H1 (cell line): Measurements from ENCODE around the gene SRMS. TPM values are rescaled to one million over a fixed set of nuclear protein-coding genes. Genes with fewer than 3 reads are reported as not detected.

ENCODE experiments used
- CTCF ChIA-PET: fragments of 300-600 bp; sonication (Branson Sonifier 250); formaldehyde crosslinking; loops from one replicate; lab custom pipeline; 2021; ENCODE audit not compliant: partially characterized antibody; lab: Charles Lee
- POLR2A ChIA-PET: fragments of 300-600 bp; sonication (Branson Sonifier 250); formaldehyde crosslinking; loops from one replicate; lab custom pipeline; 2021; ENCODE audit warnings: inconsistent platforms; ENCODE audit not compliant: partially characterized antibody; lab: Charles Lee
- DNase-seq, 2 experiments: peaks; one replicate each; pipeline versions ENCODE4 v3.0.0 to v3.0.0-alpha.2; 2010 to 2022; ENCODE audit warnings: low spot score in 2 of 2, low read depth in 1 of 2, mixed read lengths in 1 of 2
- FAIRE-seq: peaks from 2 replicates; lab custom pipeline; 2011; peaks lifted over from hg19 to GRCh38; lab: Jason Lieb, UNC
- H2AFZ ChIP-seq: 2 replicates; pipeline ENCODE4 v1.8.1; 2012; ENCODE audit warnings: low read length, inconsistent platforms
- H2AK5ac ChIP-seq: 2 replicates; pipeline ENCODE4 v1.6.1; 2013; ENCODE audit warnings: low read depth, low read length
- H2BK120ac ChIP-seq: replicated peaks from 2 replicates; pipeline ENCODE3; 2013; ENCODE audit warnings: low read depth, low read length, inconsistent platforms
- H2BK12ac ChIP-seq: 2 replicates; pipeline ENCODE4 v1.6.1; 2013; ENCODE audit warnings: low read depth, low read length
- H2BK15ac ChIP-seq: 2 replicates; pipeline ENCODE4 v1.6.1; 2013; ENCODE audit warnings: low read length
- H2BK20ac ChIP-seq: 2 replicates; pipeline ENCODE4 v1.6.1; 2013; ENCODE audit warnings: low read length
- H2BK5ac ChIP-seq: 2 replicates; pipeline ENCODE4 v1.6.1; 2013; ENCODE audit warnings: low read depth, low read length
- H3K14ac ChIP-seq: 2 replicates; pipeline ENCODE4 v1.6.1; 2013; ENCODE audit warnings: inconsistent platforms; ENCODE audit not compliant: insufficient read length
- H3K18ac ChIP-seq: 2 replicates; pipeline ENCODE4 v1.6.1; 2013; ENCODE audit warnings: low read length; ENCODE audit errors: extremely low read depth
- H3K23ac ChIP-seq: 2 replicates; pipeline ENCODE4 v1.6.1; 2013; ENCODE audit warnings: inconsistent platforms; ENCODE audit not compliant: insufficient read length
- H3K23me2 ChIP-seq: 2 replicates; pipeline ENCODE4 v1.6.1; 2013; ENCODE audit warnings: low read depth, low read length
- H3K27ac ChIP-seq: 2 replicates; pipeline ENCODE4 v1.6.1; 2011; ENCODE audit warnings: low read depth, low read length, inconsistent platforms
- H3K27me3 ChIP-seq, 4 experiments: replicated peaks in 1 of 4; 1 replicate in 1 of 4; 2 replicates in 3 of 4; pipeline versions ENCODE4 v1.6.1 to v1.8.1; 2011 to 2013; ENCODE audit warnings: low read length in 3 of 4, mild to moderate bottlenecking in 3 of 4, inconsistent platforms in 2 of 4, mixed read lengths in 2 of 4, moderate library complexity in 1 of 4; ENCODE audit not compliant: control insufficient read depth in 3 of 4, insufficient read depth in 3 of 4; ENCODE audit errors: extremely low read depth in 1 of 4
- H3K36me3 ChIP-seq, 4 experiments: 2 replicates each; pipeline versions ENCODE4 v1.6.1 to v1.8.1; 2011 to 2013; ENCODE audit warnings: mild to moderate bottlenecking in 4 of 4, low read length in 3 of 4, moderate library complexity in 2 of 4, control low read depth in 1 of 4, inconsistent platforms in 1 of 4; ENCODE audit not compliant: insufficient read depth in 4 of 4, control insufficient read depth in 2 of 4
- H3K4ac ChIP-seq: replicated peaks from 2 replicates; pipeline ENCODE3; 2013; ENCODE audit warnings: low read length, low read depth, mixed read lengths, inconsistent platforms; ENCODE audit not compliant: insufficient read length
- H3K4me1 ChIP-seq, 4 experiments: replicated peaks in 1 of 4; 1 replicate in 1 of 4; 2 replicates in 3 of 4; pipeline versions ENCODE4 v1.6.1 to v1.8.1; 2011 to 2013; ENCODE audit warnings: low read length in 3 of 4, inconsistent platforms in 2 of 4, mixed read lengths in 1 of 4; ENCODE audit not compliant: insufficient read depth in 4 of 4, control insufficient read depth in 3 of 4
- H3K4me2 ChIP-seq, 2 experiments: 2 replicates each; pipeline versions ENCODE4 v1.6.1 to v1.8.1; 2011 to 2013; ENCODE audit warnings: low read depth in 2 of 2, low read length in 2 of 2, control low read depth in 1 of 2, inconsistent platforms in 1 of 2, mild to moderate bottlenecking in 1 of 2; ENCODE audit not compliant: insufficient read depth in 1 of 2
- H3K4me3 ChIP-seq, 4 experiments: fragments of 200-600, 300-600 bp in 1 of 4; sonication (generic), shearing (Covaris generic), sonication (Bioruptor Twin) in 1 of 4; 2 replicates each; pipeline versions ENCODE4 v1.5.1 to v1.8.1; 2011 to 2016; ENCODE audit warnings: low read length in 4 of 4, low read depth in 3 of 4, control low read depth in 2 of 4, inconsistent platforms in 2 of 4, mild to moderate bottlenecking in 2 of 4, mixed read lengths in 1 of 4, moderate library complexity in 1 of 4; ENCODE audit not compliant: insufficient read depth in 2 of 4; ENCODE audit errors: extremely low read depth in 1 of 4
- H3K56ac ChIP-seq: replicated peaks from 2 replicates; pipeline ENCODE3; 2013; ENCODE audit warnings: low read depth, mild to moderate bottlenecking, mixed read lengths, low read length, inconsistent platforms; ENCODE audit not compliant: insufficient read length
- H3K79me1 ChIP-seq: 2 replicates; pipeline ENCODE4 v1.6.1; 2013; ENCODE audit warnings: low read depth, low read length, control low read depth
- H3K79me2 ChIP-seq, 2 experiments: 2 replicates each; pipeline versions ENCODE4 v1.6.1 to v1.8.1; 2012 to 2013; ENCODE audit warnings: low read length in 2 of 2, mild to moderate bottlenecking in 2 of 2, inconsistent platforms in 1 of 2; ENCODE audit not compliant: insufficient read depth in 2 of 2, control insufficient read depth in 1 of 2
- H3K9ac ChIP-seq, 4 experiments: replicated peaks in 1 of 4; 1 replicate in 1 of 4; 2 replicates in 3 of 4; pipeline versions ENCODE4 v1.6.1 to v1.8.1; 2011 to 2013; ENCODE audit warnings: low read depth in 3 of 4, low read length in 3 of 4, control low read depth in 2 of 4, mild to moderate bottlenecking in 2 of 4, moderate library complexity in 2 of 4, inconsistent platforms in 1 of 4; ENCODE audit errors: extremely low read depth in 1 of 4
- H3K9me3 ChIP-seq, 2 experiments: 2 replicates each; pipeline versions ENCODE4 v1.6.1 to v1.8.1; 2012 to 2013; ENCODE audit warnings: mild to moderate bottlenecking in 2 of 2, moderate library complexity in 2 of 2, control low read depth in 1 of 2, inconsistent platforms in 1 of 2, low read depth in 1 of 2, low read length in 1 of 2, mixed read lengths in 1 of 2; ENCODE audit not compliant: insufficient read depth in 2 of 2
- H4K20me1 ChIP-seq, 2 experiments: replicated peaks in 1 of 2; 2 replicates each; pipeline versions ENCODE3 to v1.8.1; 2011 to 2013; ENCODE audit warnings: inconsistent platforms in 2 of 2, low read length in 2 of 2, mild to moderate bottlenecking in 1 of 2; ENCODE audit not compliant: insufficient read depth in 2 of 2, control insufficient read depth in 1 of 2
- H4K5ac ChIP-seq: 2 replicates; pipeline ENCODE4 v1.6.1; 2013; ENCODE audit warnings: low read length, low read depth, mixed read lengths, inconsistent platforms; ENCODE audit not compliant: insufficient read length
- H4K8ac ChIP-seq: 2 replicates; pipeline ENCODE4 v1.8.0; 2013; ENCODE audit warnings: mild to moderate bottlenecking, moderate library complexity, low read length, inconsistent platforms; ENCODE audit not compliant: insufficient read depth; ENCODE audit errors: extremely low read depth
- H4K91ac ChIP-seq: replicated peaks from 2 replicates; pipeline ENCODE3; 2013; ENCODE audit warnings: low read length, mixed read lengths, inconsistent platforms; ENCODE audit not compliant: insufficient read length
- ASH2L ChIP-seq: fragments of 200-600, 300-600 bp; sonication (generic); IDR thresholded peaks from one replicate; pipeline ENCODE4 v1.7.1; 2017; ENCODE audit warnings: low read length
- BACH1 ChIP-seq: IDR thresholded peaks from 2 replicates; pipeline ENCODE4 v1.6.1; 2012; ENCODE audit warnings: low read length, improper control_type of control experiment
- BCL11A ChIP-seq, 2 experiments: IDR thresholded peaks; one replicate each; pipeline ENCODE4 v1.6.1; 2011; ENCODE audit warnings: low read depth in 2 of 2, low read length in 2 of 2, mild to moderate bottlenecking in 2 of 2
- CTCF ChIP-seq, 3 experiments: IDR thresholded peaks; 1 replicate in 2 of 3; 2 replicates in 1 of 3; pipeline versions ENCODE4 v1.5.1 to v1.6.1; 2011; ENCODE audit warnings: low read length in 3 of 3, mild to moderate bottlenecking in 3 of 3, inconsistent platforms in 2 of 3, low read depth in 1 of 3, moderate library complexity in 1 of 3; ENCODE audit not compliant: insufficient read depth in 1 of 3; ENCODE audit errors: control extremely low read depth in 1 of 3
- HDAC6 ChIP-seq: IDR thresholded peaks from one replicate; pipeline ENCODE4 v1.7.1; 2012; ENCODE audit warnings: low read depth, mild to moderate bottlenecking, inconsistent platforms, low read length, moderate library complexity
- JUND ChIP-seq: IDR thresholded peaks from 2 replicates; pipeline ENCODE4 v1.6.1; 2011; ENCODE audit warnings: mild to moderate bottlenecking, improper control_type of control experiment, low read length
- KDM4A ChIP-seq: IDR thresholded peaks from one replicate; pipeline ENCODE4 v1.7.1; 2012; ENCODE audit warnings: low read depth, mild to moderate bottlenecking, moderate library complexity, low read length, inconsistent platforms; ENCODE audit not compliant: severe bottlenecking
- PHF8 ChIP-seq: fragments of 200-600 bp; sonication (generic); conservative IDR thresholded peaks from 2 replicates; pipeline ENCODE4 v1.7.1; 2012; ENCODE audit warnings: low read depth, mild to moderate bottlenecking, inconsistent platforms, low read length, moderate library complexity
- POU5F1 ChIP-seq: IDR thresholded peaks from 2 replicates; pipeline ENCODE4 v1.6.1; 2011; ENCODE audit warnings: low read depth, mild to moderate bottlenecking, low read length, moderate library complexity
- SP1 ChIP-seq: IDR thresholded peaks from 2 replicates; pipeline ENCODE4 v1.6.1; 2011; ENCODE audit warnings: low read depth, low read length
- WGBS, 2 experiments: shearing (Covaris generic) in 1 of 2; methylation state at CpG; one replicate each; pipeline versions ENCODE4 v1.1.6 to v1.1.7; 2013 to 2015; ENCODE audit warnings: low lambda C conversion rate in 2 of 2, mixed read lengths in 2 of 2, inconsistent platforms in 1 of 2, low coverage in 1 of 2, missing lambda C conversion rate in 1 of 2; ENCODE audit not compliant: insufficient replicate concordance in 2 of 2, insufficient coverage in 1 of 2, insufficient read length in 1 of 2; ENCODE audit errors: extremely low coverage in 1 of 2, missing lambda C conversion rate in 1 of 2; 5-methylcytosine and 5-hydroxymethylcytosine counted together
- polyA plus RNA-seq, 7 experiments: library from polyadenylated mRNA; depleted of rRNA in 3 of 7; stranded (reverse) in 5 of 7; unstranded in 2 of 7; fragments of >200 nt in 5 of 7; fragments of 200-250 nt in 2 of 7; gene quantifications; 1 replicate in 5 of 7; 2 replicates in 1 of 7; 4 replicates in 1 of 7; pipeline versions ENCODE4 v1.2.1 to v1.2.3, GENCODE V29; 2011 to 2013; ENCODE audit warnings: missing spikeins in 2 of 7, mixed read lengths in 2 of 7
- total RNA-seq: library from RNA; stranded (reverse); fragmentation: NEBNext Ultra II Directional; extraction: Animal tissue kit (Norgen Biotek cat#: 25700); gene quantifications from 2 replicates; pipeline ENCODE4 v1.2.1, GENCODE V29; 2021

SRMS gene
- total and polyA plus RNA-seq, 2 of the 8 experiments (the other 6 are each of a cell fraction or from before 2014, with no cell fraction given) = 0.39 to 0.76 TPM

DNA sequence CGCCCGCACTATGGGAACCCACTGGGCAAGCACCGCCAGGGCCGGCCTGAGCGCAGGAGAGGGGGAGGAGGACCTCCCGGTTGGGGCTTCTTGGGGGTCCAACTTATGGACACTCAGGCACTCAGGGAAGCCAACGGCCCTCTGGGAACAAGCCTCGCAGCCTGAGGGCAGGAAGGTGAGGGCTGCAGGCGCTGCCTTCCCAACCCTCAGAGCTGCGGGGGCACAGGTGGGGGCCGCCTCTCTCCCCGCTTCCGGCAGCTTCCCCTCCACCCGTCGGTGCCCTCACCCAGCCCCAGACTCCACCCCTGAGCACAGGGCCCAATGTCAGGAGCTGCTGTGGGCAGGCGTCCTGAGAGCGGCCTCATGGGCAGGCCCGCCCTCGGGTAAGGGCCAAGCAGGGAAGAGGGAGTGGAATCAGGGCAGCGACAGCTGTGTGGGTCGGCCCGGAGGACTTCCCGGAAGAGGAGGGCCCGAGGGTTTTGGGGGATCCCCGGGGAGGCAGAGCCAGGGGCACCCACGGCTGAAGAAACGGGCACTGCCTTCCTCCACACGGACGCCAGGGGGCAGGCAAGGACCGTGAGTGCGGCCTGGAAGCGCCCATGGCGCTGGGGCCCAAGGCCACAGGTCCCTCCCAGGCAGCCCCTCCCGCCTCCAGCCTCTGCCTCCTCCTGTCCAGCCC, 9.9 kb downstream of the SRMS start:
- H3K14ac ChIP-seq = no peak overlapping the region
- no peak overlapping the region for H2BK20ac ChIP-seq
- no peak overlapping the region for H3K27ac ChIP-seq
- H3K9me3 ChIP-seq = no peaks in the 10 kb centered on the region
- ChIA-PET CTCF (interaction anchor here (0.5 to 4.8 kb wide), 66 partner anchors 9 to 639 kb away, joined by 3 to 23 read pairs (median 4); partner anchors contain the start of genes CHRNA4, FNDC11, HELZ2 and LIME1), POLR2A (interaction anchor here (1.1 to 3.7 kb wide), 9 partner anchors 10 to 111 kb away, joined by 3 to 26 read pairs (median 4); partner anchors contain the start of gene PPDPF)
- no peaks in the 10 kb centered on the region for H3K79me2 ChIP-seq
- no peak overlapping the region for H2BK120ac ChIP-seq
- peaks cover 0 to 23% (median 3%) of the 10 kb centered on the region in 4 experiments; a peak in 5 of 7 replicates for H3K4me1 ChIP-seq
- H3K4me3 ChIP-seq = peak overlapping the region in 3 of 4 experiments; percentile 24 to 48 (median 25); a peak in 4 of 8 replicates
- peak overlapping the region; percentile 71 for H4K5ac ChIP-seq
- H4K20me1 ChIP-seq = no peaks in the 10 kb centered on the region
- no peak overlapping the region for H2BK15ac ChIP-seq
- peak overlapping the region; percentile 86; the same call in 1 of the 2 replicates for H4K8ac ChIP-seq
- DNase-seq (peak; percentile 71 to 97), FAIRE-seq (no peak)
- H2BK12ac ChIP-seq = no peak overlapping the region; the same call in 1 of the 2 replicates
- H4K91ac ChIP-seq = peak overlapping the region; percentile 74
- H2AK5ac ChIP-seq = no peak overlapping the region
- H2AFZ ChIP-seq = no peak overlapping the region
- peak overlapping the region; percentile 44; the same call in 1 of the 2 replicates for H2BK5ac ChIP-seq
- H3K23ac ChIP-seq = no peak overlapping the region
- peak overlapping the region; percentile 0 to 67; a peak in 3 of 4 replicates for H3K4me2 ChIP-seq
- H3K9ac ChIP-seq = no peak overlapping the region; a peak in 1 of 7 replicates
- peak overlapping the region; percentile 82 for H3K56ac ChIP-seq
- no peak overlapping the region for H3K18ac ChIP-seq
- no peak overlapping the region for H3K4ac ChIP-seq
- H3K36me3 ChIP-seq = no peaks in the 10 kb centered on the region
- H3K27me3 ChIP-seq = no peaks in the 10 kb centered on the region
- no peaks in the 10 kb centered on the region for H3K23me2 ChIP-seq
- 52% methylated on average over 13 of the region's 34 CpGs; no CpG with 5 or more reads in 1 of the 2 experiments for WGBS, 2 experiments
- H3K79me1 ChIP-seq = no peaks in the 10 kb centered on the region
- no peak for TF ChIP-seq POU5F1
- no peak for TF ChIP-seq SP1
- TF ChIP-seq BCL11A (IDR thresholded peaks at IDR 0.05; ENCODE audit: low read depth in 2 of 2, low read length in 2 of 2) = no peak
- peak; percentile 92 to 95 (median 92) for TF ChIP-seq CTCF (IDR thresholded peaks at IDR 0.05; ENCODE audit: control extremely low read depth in 1 of 3, insufficient read depth in 1 of 3, low read depth in 1 of 3, low read length in 3 of 3)
- TF ChIP-seq BACH1 = 0 out of 2 replicates have a peak, but pooled peaks have one; percentile 28
- TF ChIP-seq JUND = no peak
- TF ChIP-seq HDAC6 = no peak
- peak; percentile 5 for TF ChIP-seq KDM4A
- TF ChIP-seq ASH2L = no peak
- no peak for TF ChIP-seq PHF8
